ENCODE results near the gene INF2.

Gene INF2

GRCh38 chr14:104738375-104739019, 49.1 kb downstream of the INF2 start:
- Histone ChIP-seq H3K36me3 (replicated peaks; ENCODE audit: insufficient read depth, low read length) (no peaks in the 10 kb centered on the region), H3K4me2 (ENCODE audit: low read depth, low read length) (no peak overlapping the region), H3K9me2 (replicated peaks; ENCODE audit: insufficient read depth, low read length) (no peaks in the 10 kb centered on the region), H3K27ac (ENCODE audit: low read length) (no peak overlapping the region), H3K9ac (ENCODE audit: low read length) (no peak overlapping the region), H4K20me1 (ENCODE audit: insufficient read depth, low read length) (no peaks in the 10 kb centered on the region), H3K79me2 (ENCODE audit: low read length) (no peaks in the 10 kb centered on the region), H2AFZ (ENCODE audit: low read length) (no peak overlapping the region), H3K9me3 (replicated peaks; ENCODE audit: insufficient read depth, low read length) (no peaks in the 10 kb centered on the region), H3K27me3 (replicated peaks; ENCODE audit: insufficient read depth, low read length) (peaks cover 59% of the 10 kb centered on the region), H3F3A (ENCODE audit: insufficient read depth, low read length) (no peaks in the 10 kb centered on the region), H3K4me1 (ENCODE audit: low read length) (no peaks in the 10 kb centered on the region), H3K4me3 (ENCODE audit: low read length) (no peak overlapping the region)
- no peak for DNase-seq
- no peak for TF ChIP-seq EZH2phosphoT487 (IDR thresholded peaks at IDR 0.05; ENCODE audit: low read length)

GRCh38 chr14:104739026-104739425, 49.6 kb downstream of the INF2 start:
- TF ChIP-seq EZH2phosphoT487 (IDR thresholded peaks at IDR 0.05; ENCODE audit: low read length), result no peak
- TF ChIP-seq EZH2 (optimal IDR thresholded peaks at IDR 0.05; ENCODE audit: low read depth, low read length), result no peak
- TF ChIP-seq CTCF (IDR thresholded peaks at IDR 0.05; ENCODE audit: low read length), result no peak
- Histone ChIP-seq H4K20me1 (ENCODE audit: insufficient read depth, low read length) (no peaks in the 10 kb centered on the region), H3K4me1 (ENCODE audit: low read length) (no peaks in the 10 kb centered on the region), H3K27ac (ENCODE audit: low read length) (no peak overlapping the region), H3K9ac (ENCODE audit: low read length) (no peak overlapping the region), H3K4me3 (ENCODE audit: low read length) (no peak overlapping the region), H3K79me2 (ENCODE audit: low read length) (no peaks in the 10 kb centered on the region), H3K4me2 (ENCODE audit: low read depth, low read length) (no peak overlapping the region), H3K27me3 (replicated peaks; ENCODE audit: insufficient read depth, low read length) (peaks cover 62% of the 10 kb centered on the region), H3K9me3 (replicated peaks; ENCODE audit: insufficient read depth, low read length) (no peaks in the 10 kb centered on the region), H3K9me2 (replicated peaks; ENCODE audit: insufficient read depth, low read length) (no peaks in the 10 kb centered on the region), H3K36me3 (replicated peaks; ENCODE audit: insufficient read depth, low read length) (no peaks in the 10 kb centered on the region), H2AFZ (ENCODE audit: low read length) (no peak overlapping the region), H3F3A (ENCODE audit: insufficient read depth, low read length) (no peaks in the 10 kb centered on the region)
- no peak for DNase-seq

- Histone ChIP-seq H3K79me2 (ENCODE audit: low read length) (no peaks in the 10 kb centered on the region), H3F3A (ENCODE audit: insufficient read depth, low read length) (no peaks in the 10 kb centered on the region), H3K9me2 (replicated peaks; ENCODE audit: insufficient read depth, low read length) (no peaks in the 10 kb centered on the region), H3K4me3 (ENCODE audit: low read length) (no peak overlapping the region), H3K4me1 (ENCODE audit: low read length) (no peaks in the 10 kb centered on the region), H3K27me3 (replicated peaks; ENCODE audit: insufficient read depth, low read length) (peaks cover 62% of the 10 kb centered on the region), H2AFZ (ENCODE audit: low read length) (no peak overlapping the region), H3K9me3 (replicated peaks; ENCODE audit: insufficient read depth, low read length) (no peaks in the 10 kb centered on the region), H3K27ac (ENCODE audit: low read length) (no peak overlapping the region), H4K20me1 (ENCODE audit: insufficient read depth, low read length) (no peaks in the 10 kb centered on the region), H3K36me3 (replicated peaks; ENCODE audit: insufficient read depth, low read length) (no peaks in the 10 kb centered on the region), H3K4me2 (ENCODE audit: low read depth, low read length) (no peak overlapping the region), H3K9ac (ENCODE audit: low read length) (no peak overlapping the region)
- TF ChIP-seq EZH2 (optimal IDR thresholded peaks at IDR 0.05; ENCODE audit: low read depth, low read length) (no peak), EZH2phosphoT487 (IDR thresholded peaks at IDR 0.05; ENCODE audit: low read length) (no peak), CTCF (IDR thresholded peaks at IDR 0.05; ENCODE audit: low read length) (no peak)
- no peak for DNase-seq
Measured at GRCh38 chr14:104739546-104740516, 50.4 kb downstream of the INF2 start.

Data from MM.1S (cell line).